Astrocyte of the cerebellum (primary cell): Measurements from ENCODE around the gene LHFPL2.

Experiments used
- DNase-seq: peaks from one replicate; pipeline ENCODE4 v3.0.0-alpha.2; 2011; ENCODE audit warnings: low read depth
- H3K4me3 ChIP-seq: 2 replicates; pipeline ENCODE4 v1.5.1; 2011; ENCODE audit warnings: mild to moderate bottlenecking, low read depth, low read length, moderate library complexity
- CTCF ChIP-seq: IDR thresholded peaks from 2 replicates; pipeline ENCODE4 v1.5.1; 2012; ENCODE audit warnings: low read length, low read depth, moderate library complexity, mild to moderate bottlenecking; ENCODE audit errors: missing control alignments
- in situ Hi-C: cut with HindIII; loops from 2 replicates; pipeline ENCODE4 v1.10.0; 2017; ENCODE audit warnings: low sequenced_read_pairs

LHFPL2 gene

GRCh38 chr5:78650531-78650930, 2.0 kb upstream of the LHFPL2 start:
- no peak overlapping the region for H3K4me3 ChIP-seq
- no peak for DNase-seq
- in situ Hi-C loops: no loop called here
- no peak for TF ChIP-seq CTCF

GRCh38 chr5:78649861-78650496, 1.4 kb upstream of the LHFPL2 start:
- no peak for DNase-seq
- in situ Hi-C loops: no loop called here
- TF ChIP-seq CTCF: no peak
- no peak overlapping the region for H3K4me3 ChIP-seq

GRCh38 chr5:78649211-78649695, 681 bp upstream of the LHFPL2 start:
- no peak for DNase-seq
- in situ Hi-C loops: no loop called here
- TF ChIP-seq CTCF: no peak
- peak overlapping the region; percentile 79 for H3K4me3 ChIP-seq

GRCh38 chr5:78647838-78648358, 674 bp downstream of the LHFPL2 start:
- H3K4me3 ChIP-seq: peak overlapping the region; percentile 79
- in situ Hi-C loops: no loop called here
- no peak for TF ChIP-seq CTCF
- no peak for DNase-seq

GRCh38 chr5:78647351-78647818, 1.2 kb downstream of the LHFPL2 start:
- H3K4me3 ChIP-seq: peak overlapping the region; percentile 79
- TF ChIP-seq CTCF: no peak
- no peak for DNase-seq
- in situ Hi-C loops: no loop called here

GRCh38 chr5:78644741-78645300, 3.8 kb downstream of the LHFPL2 start:
- H3K4me3 ChIP-seq: no peak overlapping the region
- no peak for TF ChIP-seq CTCF
- in situ Hi-C loops: no loop called here
- no peak for DNase-seq
